Left cardiac atrium (tissue), 4 donors: Measurements from ENCODE around the gene LHPP. TPM values are rescaled to one million over a fixed set of nuclear protein-coding genes. Genes with fewer than 3 reads are reported as not detected.

Experiments used
- ATAC-seq, 2 donors: fragments of 200-7000 bp; cut with Tn5 transposase; one replicate each; pipeline ENCODE4 v1.9.1; 2020; ENCODE audit warnings: mild to moderate bottlenecking in 2 of 2, moderate library complexity in 2 of 2
- DNase-seq: peaks from one replicate; pipeline ENCODE4 v3.0.0-alpha.2; 2020
- intact Hi-C, 2 donors: fragments of 100-400 bp; cut with DNase I; formaldehyde crosslinking; loops; one replicate each; pipeline versions ENCODE4 v1.14.1 to v1.15.1; 2022 to 2023
- total RNA-seq, 2 donors: library from RNA; stranded (reverse); fragmentation: NEBNext Ultra II Directional; extraction: Animal tissue kit (Norgen Biotek cat#: 25700); gene quantifications; one replicate each; pipeline ENCODE4 v1.2.1, GENCODE V29; 2021
- donor health status: DM: no; HTN: yes; CAD: no.
- donor health status: DM: no; HTN: yes; CAD: no; lungs with severe emphysema.
- donor health status: DM: yes; HTN: yes; CAD: no.
- donor health status: Dilated cardiomyopathy.

LHPP gene
- total RNA-seq, 2 donors from 2014 or later = 11.6 to 16.4 TPM

DNA sequence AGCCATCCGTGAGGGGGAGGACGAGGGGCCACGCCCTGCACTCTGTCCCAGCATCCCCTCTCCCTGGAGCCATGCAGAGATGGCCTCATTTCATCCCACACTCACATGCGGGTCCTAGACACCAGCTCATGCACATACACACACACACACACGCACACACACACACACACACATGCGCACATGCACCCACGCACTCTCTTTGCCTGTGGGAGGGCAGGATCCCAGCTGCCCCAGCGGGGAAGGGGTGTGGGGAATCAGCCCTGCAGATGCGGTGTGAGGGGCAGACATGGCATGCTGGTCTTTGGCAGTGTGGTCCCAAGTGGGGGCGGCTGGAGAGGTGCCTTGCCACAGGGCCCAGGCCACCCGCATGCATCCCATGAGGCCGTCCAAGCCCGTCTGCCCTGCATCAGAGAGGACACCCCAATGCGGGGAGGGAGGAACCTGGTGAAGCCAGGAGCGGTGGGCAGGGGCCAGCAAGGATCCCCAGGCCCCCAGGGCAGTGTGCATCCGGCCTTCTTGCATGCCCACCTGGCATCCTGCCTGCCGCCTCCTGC, 68.1 kb downstream of the LHPP start:
- DNase-seq = no peak
- ATAC-seq = no peak
- intact Hi-C loops = loop anchor here in 1 of 2 donors (2.0 to 5.0 kb wide), 2 partner anchors 213 to 298 kb away; no protein-coding TSS in a partner anchor

DNA sequence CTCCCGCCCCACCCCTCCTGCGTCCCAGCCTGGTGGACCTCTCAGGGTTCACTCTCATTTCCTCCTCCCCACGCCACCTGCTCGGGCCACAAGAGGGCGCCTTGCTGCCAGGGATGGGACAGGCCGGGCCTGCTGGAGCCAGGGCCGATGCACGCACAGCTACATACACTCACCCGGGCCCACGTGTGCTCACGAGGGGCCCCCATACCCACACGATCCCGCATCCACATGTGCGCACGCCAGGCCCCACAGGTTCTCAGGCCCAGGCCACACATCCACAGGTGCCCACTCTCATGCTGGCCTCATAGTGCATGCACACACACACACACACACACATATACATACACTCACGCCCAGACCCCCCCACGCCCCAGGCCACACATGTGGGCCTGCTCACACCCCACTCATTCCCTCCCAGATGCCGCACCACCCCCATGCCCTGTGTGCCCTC, 68.6 kb downstream of the LHPP start:
- ATAC-seq = peak; percentile 86 to 90
- intact Hi-C loops = loop anchor here in 1 of 2 donors (2.0 to 5.0 kb wide), 2 partner anchors 213 to 297 kb away; no protein-coding TSS in a partner anchor
- DNase-seq = peak; percentile 89

DNA sequence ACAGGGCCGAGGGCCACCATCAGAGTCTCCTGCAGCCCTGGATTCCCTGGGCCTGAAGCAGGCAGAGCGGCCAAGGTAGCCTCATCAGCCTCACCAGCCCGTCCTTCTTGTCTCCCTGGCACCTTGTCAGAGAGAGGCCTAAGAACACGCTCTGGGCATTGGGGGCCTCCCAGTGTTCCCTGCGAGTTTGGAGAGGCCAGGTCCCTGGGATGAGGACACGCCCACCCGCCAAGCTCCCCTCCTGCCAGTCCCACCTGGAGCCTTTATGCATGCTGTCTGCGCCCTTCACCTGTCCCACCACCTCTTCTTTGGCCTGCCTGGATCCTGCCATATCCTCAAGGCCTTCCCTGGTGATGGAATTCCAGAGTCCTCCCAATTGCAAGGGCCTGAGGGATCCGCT, 69.2 kb downstream of the LHPP start:
- intact Hi-C loops = loop anchor here in 1 of 2 donors (2.0 to 5.0 kb wide), 2 partner anchors 212 to 296 kb away; no protein-coding TSS in a partner anchor
- DNase-seq = peak; percentile 16
- no peak for ATAC-seq

DNA sequence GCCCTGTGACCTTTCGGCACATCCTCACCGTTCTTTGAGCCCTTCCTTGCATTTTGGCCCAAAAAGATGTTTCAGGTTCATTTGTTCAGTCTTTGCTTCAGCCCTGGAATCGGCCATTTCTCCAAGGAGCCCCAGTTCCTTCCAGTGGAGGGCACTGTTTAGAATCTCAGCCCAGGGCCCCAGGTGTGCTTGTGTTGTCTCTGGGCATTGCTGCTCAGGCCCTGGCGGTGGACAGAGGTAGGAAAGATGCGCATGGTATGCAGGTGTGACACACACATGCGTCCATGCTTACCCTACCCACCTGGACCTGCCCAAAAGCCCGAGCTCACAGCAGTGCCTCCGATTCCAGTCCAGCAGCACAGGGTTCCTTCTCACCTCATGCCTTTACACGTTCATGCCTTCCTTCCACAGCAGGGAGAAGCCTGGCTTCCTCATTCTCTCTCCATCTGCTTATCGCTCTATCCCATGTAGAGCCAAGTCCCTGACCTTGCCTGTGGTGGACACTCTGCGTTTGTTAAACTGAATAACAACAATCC, 70.6 kb downstream of the LHPP start:
- no peak for ATAC-seq
- DNase-seq = no peak
- intact Hi-C loops = loop anchor here in 1 of 2 donors (5.0 kb wide), 1 partner anchor 295 kb away; no protein-coding TSS in a partner anchor

DNA sequence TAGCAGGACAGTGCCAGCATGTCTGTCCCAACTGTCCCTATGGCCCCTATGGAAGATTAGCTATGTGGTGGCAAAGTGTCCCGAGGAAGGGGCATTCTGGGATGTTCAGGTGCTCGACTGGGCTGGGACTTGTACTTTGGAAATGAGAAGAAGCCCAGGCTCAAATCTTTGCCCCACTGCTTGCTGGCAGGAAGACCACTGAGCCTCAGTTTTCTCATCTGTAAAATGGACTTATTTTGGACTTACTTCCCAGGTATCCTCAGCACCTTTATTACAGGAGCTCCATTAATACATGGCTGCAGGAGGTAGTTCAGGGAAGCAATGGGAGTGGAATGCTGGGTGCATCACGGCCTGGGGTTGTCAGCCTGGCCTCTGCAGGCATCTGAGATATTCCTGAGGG, 71.2 kb downstream of the LHPP start:
- DNase-seq = no peak
- intact Hi-C loops = loop anchor here in 1 of 2 donors (5.0 kb wide), 1 partner anchor 295 kb away; no protein-coding TSS in a partner anchor
- ATAC-seq = no peak

DNA sequence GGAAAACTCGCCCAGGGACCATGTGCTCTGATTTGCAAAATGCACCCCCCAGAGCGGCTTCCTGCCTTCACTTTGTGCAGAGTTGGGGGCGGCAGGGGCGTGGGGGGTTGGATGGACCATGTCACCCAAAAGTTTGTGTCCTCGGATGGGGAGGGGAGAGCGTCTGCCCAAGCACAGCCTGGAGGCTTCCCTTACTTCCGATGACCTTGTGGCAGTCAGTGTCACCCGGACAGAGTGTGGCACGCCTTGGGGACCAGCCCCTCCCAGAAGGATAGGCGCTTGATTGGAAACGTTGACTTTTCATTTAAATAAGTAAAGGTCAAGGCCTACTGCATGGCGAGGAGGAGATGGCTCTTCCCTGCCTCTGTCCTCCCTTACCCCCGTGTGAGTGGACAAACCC, 71.6 kb downstream of the LHPP start:
- ATAC-seq = no peak
- intact Hi-C loops = loop anchor here in 1 of 2 donors (5.0 kb wide), 1 partner anchor 294 kb away; no protein-coding TSS in a partner anchor
- no peak for DNase-seq

DNA sequence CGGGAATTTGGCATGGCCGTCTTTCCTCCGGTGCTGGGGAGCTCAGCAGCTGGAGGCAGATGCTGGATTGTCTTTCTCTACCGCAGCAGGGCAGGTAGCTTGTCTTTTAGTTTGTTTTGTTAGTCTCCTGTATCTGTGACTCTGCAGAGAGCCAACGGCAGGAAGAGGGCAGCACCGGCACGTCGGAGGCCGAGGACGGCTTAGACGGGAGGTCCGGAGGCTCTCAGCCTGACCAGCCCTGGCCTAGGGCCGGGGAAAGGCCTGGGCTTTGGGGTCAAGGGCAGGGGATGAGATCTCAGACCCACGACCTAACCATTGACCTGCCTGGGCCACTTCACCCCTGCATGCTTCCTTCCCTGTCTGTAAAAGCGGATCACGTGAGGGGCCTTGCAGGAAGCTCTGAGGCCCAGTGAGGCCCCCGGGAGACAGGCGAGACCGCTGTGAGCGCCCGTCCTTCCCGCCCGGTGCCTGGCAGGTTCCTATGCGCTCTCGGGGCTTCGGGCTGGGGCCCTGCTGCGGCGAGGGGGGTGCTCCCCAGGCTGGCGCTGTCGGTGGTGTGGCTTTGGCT, 72.7 kb downstream of the LHPP start:
- intact Hi-C loops = loop anchor here in 1 of 2 donors (5.0 kb wide), 1 partner anchor 293 kb away; no protein-coding TSS in a partner anchor
- no peak for DNase-seq

DNA sequence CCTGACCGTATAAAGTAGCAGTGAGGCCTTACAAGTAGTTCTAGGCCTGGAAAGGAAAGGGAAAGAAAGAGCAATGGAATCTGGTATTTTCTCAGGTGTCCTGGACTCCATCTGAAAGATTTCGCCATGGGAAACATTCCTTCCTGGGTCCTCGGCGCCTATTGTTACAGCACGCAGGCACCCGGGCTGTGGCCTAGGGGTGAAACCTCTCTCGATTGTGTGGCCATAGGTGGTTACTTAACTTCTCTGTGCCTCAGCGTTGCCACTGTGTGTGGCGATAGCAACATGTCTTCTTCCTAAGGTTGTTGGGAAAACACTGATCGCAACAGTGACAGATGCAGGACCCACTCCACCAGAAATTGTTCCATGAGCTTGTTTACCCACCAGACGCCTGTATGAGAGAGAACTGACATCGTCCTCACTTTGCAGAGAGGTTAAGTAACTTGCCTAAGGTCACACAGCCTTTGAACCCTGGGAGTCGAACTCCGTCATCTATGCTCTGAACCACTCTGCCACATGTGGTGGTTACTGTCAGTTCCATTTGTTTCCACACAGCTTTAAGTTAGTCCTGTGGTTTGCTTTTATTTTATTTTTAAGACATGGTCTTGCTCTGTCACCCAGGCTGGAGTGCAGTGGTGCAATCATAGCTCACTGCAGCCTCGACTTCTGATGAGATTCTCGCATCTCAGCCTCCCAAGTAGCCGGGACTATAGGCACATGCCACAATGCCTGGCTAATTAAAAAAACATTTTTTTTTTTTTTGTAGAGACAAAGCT, 73.4 kb downstream of the LHPP start:
- DNase-seq (no peak), ATAC-seq (no peak)
- intact Hi-C loops = loop anchor here in 1 of 2 donors (5.0 kb wide), 1 partner anchor 292 kb away; no protein-coding TSS in a partner anchor

More for the DNA sequence above, 72.7 kb downstream of the LHPP start:
- ATAC-seq = peak; percentile 4 to 35

DNA sequence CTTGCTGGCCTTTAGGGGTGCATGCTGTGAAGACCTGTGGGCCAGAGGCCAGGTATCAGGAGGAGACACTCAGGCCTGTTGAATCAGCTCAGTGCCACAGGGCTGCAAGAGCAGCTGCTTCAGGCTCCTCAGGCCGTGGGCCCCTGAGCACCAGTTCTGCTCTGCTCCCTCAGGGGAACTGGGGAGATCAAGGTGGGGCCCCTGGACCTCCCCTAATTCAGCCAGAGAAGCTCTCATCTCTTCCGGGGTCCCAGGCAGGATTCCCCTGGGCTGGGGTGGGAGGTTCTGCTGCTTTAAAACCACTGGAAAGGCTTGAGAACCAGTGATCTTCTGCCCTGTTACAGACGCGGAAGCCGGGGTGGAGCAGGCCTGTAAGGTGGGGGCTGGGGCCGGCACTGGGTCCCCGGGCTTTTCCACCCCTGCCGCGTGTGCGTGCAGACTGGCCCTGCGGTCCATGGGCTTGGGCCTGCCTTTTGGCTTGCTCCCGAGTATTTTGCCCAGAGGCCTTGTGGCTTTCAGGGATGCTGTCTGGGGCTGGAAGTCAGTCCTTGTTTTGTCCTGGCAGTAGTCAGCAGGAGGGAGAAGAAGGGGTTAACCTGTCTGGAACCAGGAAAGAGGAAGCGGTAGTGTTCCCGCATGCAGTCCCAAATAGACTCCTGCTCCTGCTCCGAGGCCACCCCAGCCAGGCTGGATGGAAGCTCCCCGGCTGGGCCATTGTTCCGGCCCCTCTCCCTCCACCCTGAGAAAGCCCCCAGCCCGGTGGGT, 74.3 kb downstream of the LHPP start:
- intact Hi-C loops = no loop called here
- DNase-seq (no peak), ATAC-seq (peak in 1 of 2 donors; percentile 12)

DNA sequence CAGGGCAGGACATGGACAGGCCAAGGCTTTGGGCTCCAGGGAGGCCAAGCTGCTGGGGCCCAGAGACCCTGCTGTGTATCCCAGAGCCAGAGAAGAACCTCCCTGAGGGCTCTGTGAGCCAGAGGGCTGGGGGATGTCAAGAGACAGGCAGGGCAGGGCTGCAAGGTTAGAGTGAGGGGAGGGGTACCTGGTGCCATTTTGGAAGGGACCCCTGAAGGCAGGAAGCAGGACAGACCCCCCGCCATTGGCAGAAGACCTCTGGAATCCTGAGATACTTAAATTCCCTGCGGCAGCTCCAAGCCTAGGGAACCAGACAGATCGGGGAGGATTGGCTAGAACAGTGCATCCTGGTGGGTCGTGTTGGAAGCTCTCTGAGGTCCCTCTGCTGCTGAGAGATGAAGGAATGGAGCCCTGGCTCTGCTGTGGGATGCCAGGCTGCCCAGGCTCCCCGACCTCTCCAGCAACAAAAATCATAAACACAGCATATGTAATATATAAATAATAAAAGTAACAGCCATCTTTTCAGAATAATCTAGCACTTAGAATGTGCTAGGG, 75.0 kb downstream of the LHPP start:
- no peak for DNase-seq
- no peak for ATAC-seq
- intact Hi-C loops = no loop called here

DNA sequence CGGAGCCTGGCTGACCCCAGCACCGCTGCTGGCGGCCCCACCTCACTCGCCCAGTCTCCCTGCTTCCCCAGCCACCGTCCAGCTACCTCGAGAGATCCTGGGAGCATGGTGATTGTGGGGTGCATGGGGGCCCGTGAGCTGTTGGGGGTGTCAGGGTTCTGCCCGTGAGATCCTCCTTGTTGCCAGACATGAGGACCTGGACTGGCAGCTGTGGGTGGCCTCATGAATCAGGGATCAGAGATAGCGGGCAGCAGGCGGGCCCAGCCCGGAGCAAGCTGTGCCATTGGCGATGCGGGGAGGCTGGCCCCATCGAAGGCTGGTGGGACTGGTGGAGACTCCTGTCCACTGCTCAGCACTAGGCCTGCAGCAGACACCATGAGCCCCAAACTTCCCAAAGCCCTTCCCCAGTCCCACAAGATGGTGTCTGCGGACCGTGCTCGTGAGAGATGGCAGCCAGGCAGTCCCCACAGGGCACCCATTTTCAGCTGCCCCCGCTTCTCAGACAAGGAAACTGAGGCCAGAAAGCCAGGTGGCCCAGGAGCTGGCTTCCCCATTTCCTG, 75.6 kb downstream of the LHPP start:
- no peak for DNase-seq
- ATAC-seq = no peak
- intact Hi-C loops = no loop called here

DNA sequence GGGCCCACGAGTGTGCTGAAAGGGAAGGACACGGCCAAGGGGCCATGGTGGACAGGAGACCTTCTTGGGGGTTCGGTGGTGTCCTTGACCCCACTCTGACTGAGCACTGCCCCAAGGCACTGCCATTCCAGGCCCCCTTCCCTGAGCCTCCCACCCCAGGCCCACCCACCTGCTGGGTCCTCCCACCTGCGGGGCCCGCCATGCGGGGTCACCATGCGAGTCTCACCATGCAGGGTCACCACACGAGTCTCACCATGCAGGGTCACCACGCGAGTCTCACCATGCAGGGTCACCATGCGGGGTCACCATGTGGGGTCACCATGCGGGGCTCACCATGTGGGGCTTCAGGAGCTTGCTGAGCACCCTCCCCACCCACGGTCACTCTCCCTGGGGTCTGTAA, 76.3 kb downstream of the LHPP start:
- DNase-seq (no peak), ATAC-seq (no peak)
- intact Hi-C loops = no loop called here

DNA sequence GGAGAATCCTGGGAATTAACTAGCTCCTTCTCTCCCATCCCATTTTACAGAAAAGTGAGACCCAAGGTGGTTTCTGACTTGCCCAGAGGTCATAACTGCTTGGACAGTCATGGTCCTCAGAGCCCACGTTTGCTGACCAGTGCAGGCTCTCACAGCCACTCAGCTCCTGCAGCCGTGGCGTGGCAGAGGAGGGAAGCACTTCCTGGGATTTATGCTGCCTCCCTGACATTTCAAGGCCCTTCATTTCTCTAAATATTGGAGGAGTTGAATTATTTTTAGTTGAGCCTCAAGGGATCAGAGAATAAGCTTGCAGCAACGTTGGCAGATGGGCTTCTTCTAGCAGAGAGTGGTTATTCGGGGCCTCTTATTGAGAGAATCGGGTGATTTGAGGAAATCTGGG, 77.1 kb downstream of the LHPP start:
- intact Hi-C loops = no loop called here
- DNase-seq (no peak), ATAC-seq (no peak)

DNA sequence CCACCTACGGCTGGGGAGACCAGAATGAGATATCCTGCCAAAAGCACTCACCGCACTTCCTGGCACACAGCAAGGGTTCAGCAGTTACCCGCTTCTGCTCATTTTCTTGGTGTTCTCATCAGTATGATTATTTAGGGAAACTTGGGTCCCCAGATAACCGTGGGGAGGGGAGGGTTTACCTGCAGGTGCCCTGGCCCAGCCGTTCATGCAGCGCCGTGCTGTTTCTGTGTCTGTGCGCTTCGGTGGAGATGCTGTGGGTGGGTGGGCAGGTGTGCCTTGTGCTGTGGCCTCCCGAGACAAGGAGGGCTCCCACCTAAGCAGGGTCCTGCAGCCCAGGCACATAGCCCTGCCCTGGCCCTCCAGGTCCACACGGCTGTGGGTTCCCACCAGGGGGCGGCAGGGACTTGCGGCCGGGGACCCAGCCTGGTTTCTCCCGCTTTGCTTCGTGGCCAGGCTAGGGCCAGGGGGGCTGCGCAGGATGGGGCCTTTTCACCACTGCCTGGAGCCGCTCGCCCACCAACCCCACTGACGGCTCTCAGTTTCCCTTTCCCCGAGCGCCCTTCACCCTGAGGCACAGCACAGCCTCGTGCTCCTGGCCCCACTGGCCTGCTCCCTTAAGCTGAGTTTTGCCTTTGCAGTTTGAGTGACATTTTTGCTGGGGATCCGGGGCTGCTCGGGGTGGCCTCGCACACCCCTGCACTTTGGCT, 78.5 kb downstream of the LHPP start:
- intact Hi-C loops = loop anchor here (2.0 to 10.0 kb wide), 3 partner anchors 85 to 207 kb away; no protein-coding TSS in a partner anchor
- ATAC-seq (peak; percentile 81 to 86), DNase-seq (peak; percentile 79)

DNA sequence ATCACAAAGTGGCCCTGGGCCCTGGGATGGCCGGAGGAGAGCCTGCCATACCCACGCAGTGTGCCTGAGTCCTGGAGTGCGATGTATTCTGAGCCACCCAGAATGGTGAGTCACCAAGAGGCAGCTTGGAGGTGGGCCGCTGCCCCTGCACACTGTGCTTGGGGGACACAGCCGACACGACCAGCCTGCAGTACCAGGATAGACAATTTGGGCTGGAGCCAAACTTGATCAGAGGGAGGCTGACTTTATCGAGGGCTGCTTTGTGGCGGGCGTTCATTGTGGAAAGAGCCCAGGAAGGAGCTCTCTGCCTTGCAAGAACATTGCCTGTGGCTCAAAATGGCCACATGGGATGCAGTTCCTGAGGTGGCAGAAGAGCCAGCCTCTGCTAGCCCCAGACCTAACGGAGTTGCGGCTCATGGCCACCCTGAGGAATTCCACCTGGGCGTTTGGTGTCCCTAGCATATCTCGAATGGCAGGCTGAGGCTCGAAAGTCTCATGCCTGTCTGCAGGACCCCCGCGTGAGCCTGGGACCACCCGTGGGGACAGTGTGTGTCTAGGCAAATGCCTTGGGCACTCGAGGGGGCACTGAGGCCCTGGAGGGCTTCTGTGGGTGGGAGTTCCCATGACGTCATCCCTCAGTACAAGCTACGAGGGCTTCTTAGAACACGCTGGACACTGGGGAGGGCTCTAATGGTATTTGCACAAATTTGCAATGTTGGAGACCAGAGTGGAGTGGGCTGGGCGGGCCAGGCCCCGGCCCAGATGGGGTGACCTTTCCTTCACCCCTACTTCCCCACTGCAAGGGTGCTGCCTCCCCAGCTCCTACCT, 79.7 kb downstream of the LHPP start:
- intact Hi-C loops = loop anchor here (2.0 to 10.0 kb wide), 3 partner anchors 84 to 206 kb away; no protein-coding TSS in a partner anchor
- DNase-seq = no peak
- ATAC-seq = no peak

DNA sequence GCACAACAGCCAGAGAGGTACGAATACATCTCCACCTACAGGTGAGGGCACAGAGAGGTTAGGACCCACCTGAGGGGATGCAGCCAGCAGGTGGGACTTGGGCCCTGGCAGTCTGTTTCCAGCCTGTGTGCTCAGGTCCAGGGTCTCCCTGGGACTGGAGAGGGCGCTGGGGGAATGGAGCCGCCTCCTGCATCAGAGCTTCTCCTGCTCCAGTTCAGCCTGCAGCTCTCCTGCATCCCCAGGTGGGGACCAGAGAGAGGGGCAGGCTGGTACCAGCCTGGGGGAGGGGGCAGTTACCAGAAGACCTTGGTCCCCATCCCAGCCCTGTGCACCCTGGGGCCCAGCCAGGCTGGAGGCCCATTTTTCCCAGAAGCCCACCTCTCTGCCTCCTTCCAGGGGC, 80.7 kb downstream of the LHPP start:
- intact Hi-C loops = loop anchor here in 1 of 2 donors (5.0 to 10.0 kb wide), 2 partner anchors 82 to 205 kb away; no protein-coding TSS in a partner anchor

More for the DNA sequence above, 80.7 kb downstream of the LHPP start:
- DNase-seq (no peak), ATAC-seq (no peak)
